Neural progenitor cell (in vitro differentiated cells): ENCODE results near the gene OSTF1.

ENCODE experiments used
- CTCF ChIP-seq: fragments of 200-600 bp; sonication (generic); IDR thresholded peaks from 2 replicates; pipeline ENCODE4 v1.5.1; 2017; ENCODE audit warnings: antibody characterized with exemption, mild to moderate bottlenecking
- EZH2 ChIP-seq: fragments of 200-600 bp; sonication (generic); IDR thresholded peaks from 2 replicates; pipeline ENCODE4 v1.6.1; 2017; ENCODE audit warnings: antibody characterized with exemption, mild to moderate bottlenecking, moderate library complexity
- EZH2phosphoT487 ChIP-seq: fragments of 200-600 bp; sonication (generic); IDR thresholded peaks from 2 replicates; pipeline ENCODE4 v1.6.1; 2017; ENCODE audit warnings: antibody characterized with exemption

GRCh38 chr9:75152416-75152815, 64.1 kb downstream of the OSTF1 start:
- TF ChIP-seq CTCF, result no peak
- TF ChIP-seq EZH2, result no peak
- no peak for TF ChIP-seq EZH2phosphoT487
